GM18870 (cell line): Measurements from ENCODE around the gene ITSN1.

Experiments used
- ATAC-seq: cut with Tn5 transposase; IDR thresholded peaks from one replicate; pipeline ENCODE4 v1.9.1; 2021; ENCODE audit warnings: moderate library complexity; ENCODE audit not compliant: unreplicated experiment

Gene ITSN1

GRCh38 chr21:33945652-33946270 is 303.5 kb downstream of the ITSN1 start:
- no peak for ATAC-seq

GRCh38 chr21:33947451-33948095 is 305.3 kb downstream of the ITSN1 start:
- ATAC-seq: peak; percentile 62

- peak; percentile 38 for ATAC-seq
These were observed 306.0 kb downstream of the ITSN1 start for GRCh38 chr21:33948096-33948950.

GRCh38 chr21:33948951-33949444 is 306.7 kb downstream of the ITSN1 start:
- no peak for ATAC-seq
